Erythroblast (primary cell): ENCODE data around the gene BTBD16.

Source experiments
- GATA1 ChIP-seq: IDR thresholded peaks from 2 replicates; pipeline ENCODE4 v1.6.1; 2011; ENCODE audit warnings: low read depth, mild to moderate bottlenecking, control low read depth, low read length, moderate library complexity
- POLR2A ChIP-seq: IDR thresholded peaks from 2 replicates; pipeline ENCODE4 v1.6.1; 2011; ENCODE audit warnings: mild to moderate bottlenecking, low read length

DNA sequence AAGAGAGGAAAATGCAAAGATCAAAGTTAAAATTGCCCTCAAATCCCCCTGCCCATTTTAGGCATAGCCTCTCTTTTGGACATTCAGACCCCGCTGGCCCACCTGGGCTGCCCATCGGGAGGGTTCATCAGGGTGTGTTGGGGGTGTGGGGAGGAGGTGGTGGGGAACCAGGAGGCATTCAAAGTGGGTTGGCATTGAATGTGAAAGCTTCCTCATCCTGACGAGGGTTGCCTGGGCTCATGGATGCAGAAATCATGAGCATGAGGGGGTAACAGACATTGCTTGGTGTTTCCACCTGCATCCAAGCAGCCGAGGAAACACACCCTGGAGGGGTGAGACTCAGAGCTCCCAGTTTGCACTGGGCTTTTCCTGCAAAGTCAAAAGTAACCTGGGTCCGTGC, 20.6 kb downstream of the BTBD16 start:
- TF ChIP-seq POLR2A (no peak), GATA1 (no peak)
